Activated CD8-positive, alpha-beta memory T cell treated with anti-CD3 and anti-CD28 coated beads, Interleukin-2, amount 50 U/mL, for 4 hours (primary cell): Measurements from ENCODE around the gene IPCEF1.

ENCODE experiments used
- DNase-seq: peaks from one replicate; pipeline ENCODE4 v3.0.0-alpha.2; 2020

Gene IPCEF1

GRCh38 chr6:154356690-154357089 lies at the start of gene IPCEF1:
IPCEF1 (minus strand) TSS chr6:154356803; CDS start chr6:154265947, 90,856 bp downstream.
- no peak for DNase-seq

GRCh38 chr6:154406301-154406700 lies 49.7 kb upstream of the IPCEF1 start:
- no peak for DNase-seq

- DNase-seq, result no peak
Observed at GRCh38 chr6:154404791-154405400, 48.3 kb upstream of the IPCEF1 start.

- DNase-seq, result no peak
Observed at GRCh38 chr6:154403788-154404187, 47.2 kb upstream of the IPCEF1 start.

GRCh38 chr6:154402081-154402780 lies 45.6 kb upstream of the IPCEF1 start:
- DNase-seq, result no peak

- DNase-seq, result no peak
Observed at GRCh38 chr6:154399097-154399496, 42.5 kb upstream of the IPCEF1 start.

GRCh38 chr6:154397491-154398195 lies 41.0 kb upstream of the IPCEF1 start:
- DNase-seq, result no peak

GRCh38 chr6:154395878-154396277 lies 39.3 kb upstream of the IPCEF1 start:
- no peak for DNase-seq

- no peak for DNase-seq
Observed at GRCh38 chr6:154395316-154395715, 38.7 kb upstream of the IPCEF1 start.

- no peak for DNase-seq
Observed at GRCh38 chr6:154394571-154394970, 38.0 kb upstream of the IPCEF1 start.

- no peak for DNase-seq
Observed at GRCh38 chr6:154390034-154390433, 33.4 kb upstream of the IPCEF1 start.

- DNase-seq, result no peak
Observed at GRCh38 chr6:154388803-154389202, 32.2 kb upstream of the IPCEF1 start.

- DNase-seq, result no peak
Observed at GRCh38 chr6:154386848-154387717, 30.5 kb upstream of the IPCEF1 start.

GRCh38 chr6:154384191-154384590 lies 27.6 kb upstream of the IPCEF1 start:
- no peak for DNase-seq

- no peak for DNase-seq
Observed at GRCh38 chr6:154383273-154383672, 26.7 kb upstream of the IPCEF1 start.

- DNase-seq, result no peak
Observed at GRCh38 chr6:154382740-154383139, 26.1 kb upstream of the IPCEF1 start.

GRCh38 chr6:154381548-154381947 lies 24.9 kb upstream of the IPCEF1 start:
- DNase-seq, result no peak

- no peak for DNase-seq
Observed at GRCh38 chr6:154380741-154381140, 24.1 kb upstream of the IPCEF1 start.

- DNase-seq, result no peak
Observed at GRCh38 chr6:154379585-154379984, 23.0 kb upstream of the IPCEF1 start.

- DNase-seq, result no peak
Observed at GRCh38 chr6:154378518-154378917, 21.9 kb upstream of the IPCEF1 start.

- DNase-seq, result no peak
Observed at GRCh38 chr6:154377726-154378125, 21.1 kb upstream of the IPCEF1 start.

- no peak for DNase-seq
Observed at GRCh38 chr6:154373971-154374370, 17.4 kb upstream of the IPCEF1 start.

- no peak for DNase-seq
Observed at GRCh38 chr6:154371281-154371680, 14.7 kb upstream of the IPCEF1 start.
